Neural cell (in vitro differentiated cells): ENCODE results near the gene B3GALNT2. TPM values are rescaled to one million over a fixed set of nuclear protein-coding genes. Genes with fewer than 3 reads are reported as not detected.

Experiments
- H2AFZ ChIP-seq: fragments of 200-600, 300-800 bp; sonication (generic), shearing (Covaris generic); 2 replicates; pipeline ENCODE4 v1.6.0; 2014; ENCODE audit warnings: low read depth, mild to moderate bottlenecking, antibody characterized with exemption, low read length, moderate library complexity
- H3F3A ChIP-seq: fragments of 200-600 bp; shearing (Covaris generic); 2 replicates; pipeline ENCODE4 v1.6.1; 2016; ENCODE audit warnings: mild to moderate bottlenecking, moderate library complexity, mixed read lengths, antibody characterized with exemption, low read length; ENCODE audit not compliant: insufficient read depth, poor library complexity, severe bottlenecking
- H3K27ac ChIP-seq: fragments of 200-600, 300-800 bp; sonication (generic), shearing (Covaris generic); 2 replicates; pipeline ENCODE4 v1.5.1; 2014; ENCODE audit warnings: mild to moderate bottlenecking, low read length, moderate library complexity
- H3K27me3 ChIP-seq: fragments of 300-800, 200-600 bp; sonication (generic), shearing (Covaris generic); 2 replicates; pipeline ENCODE4 v1.6.0; 2014; ENCODE audit warnings: mild to moderate bottlenecking, low read depth, low read length, moderate library complexity; ENCODE audit not compliant: insufficient read depth
- H3K36me3 ChIP-seq: fragments of 300-800, 200-600 bp; sonication (generic), shearing (Covaris generic); 2 replicates; pipeline ENCODE4 v1.5.1; 2014; ENCODE audit warnings: mild to moderate bottlenecking, antibody characterized with exemption, low read length, moderate library complexity; ENCODE audit not compliant: insufficient read depth
- H3K4me2 ChIP-seq: fragments of 300-800, 200-600 bp; sonication (generic), shearing (Covaris generic); 2 replicates; pipeline ENCODE4 v1.6.0; 2014; ENCODE audit warnings: mild to moderate bottlenecking, low read length
- H3K4me3 ChIP-seq: fragments of 300-800, 200-600 bp; sonication (generic), shearing (Covaris generic); 2 replicates; pipeline ENCODE4 v1.5.1; 2014; ENCODE audit warnings: mild to moderate bottlenecking, low read length, moderate library complexity
- H3K79me2 ChIP-seq: fragments of 200-600 bp; shearing (Covaris generic); replicated peaks from 2 replicates; pipeline ENCODE4 v1.6.0; 2014; ENCODE audit warnings: mild to moderate bottlenecking, low read length, moderate library complexity; ENCODE audit not compliant: insufficient read depth
- H3K9ac ChIP-seq: fragments of 300-800, 200-600 bp; sonication (generic), shearing (Covaris generic); 2 replicates; pipeline ENCODE4 v1.6.1; 2016; ENCODE audit warnings: mild to moderate bottlenecking, low read length, mixed read lengths
- H3K9me2 ChIP-seq: fragments of 200-600 bp; shearing (Covaris generic); 2 replicates; pipeline ENCODE4 v1.6.1; 2016; ENCODE audit warnings: mild to moderate bottlenecking, low read length, mixed read lengths; ENCODE audit not compliant: insufficient read depth
- H3K9me3 ChIP-seq: fragments of 200-600, 300-800 bp; sonication (generic), shearing (Covaris generic); 2 replicates; pipeline ENCODE4 v1.6.1; 2016; ENCODE audit warnings: mild to moderate bottlenecking, mixed run types, low read length, moderate library complexity, mixed read lengths
- H4K20me1 ChIP-seq: fragments of 200-600 bp; shearing (Covaris generic); 2 replicates; pipeline ENCODE4 v1.6.1; 2016; ENCODE audit warnings: mild to moderate bottlenecking, mixed run types; ENCODE audit not compliant: insufficient read depth
- EP300 ChIP-seq: fragments of 450-650 bp; conservative IDR thresholded peaks from 2 replicates; pipeline ENCODE4 v1.6.1; 2014; ENCODE audit warnings: antibody characterized with exemption, mild to moderate bottlenecking, moderate library complexity; ENCODE audit not compliant: poor library complexity, severe bottlenecking
- EZH2 ChIP-seq: fragments of 200-600, 300-800 bp; shearing (Covaris generic), sonication (generic); IDR thresholded peaks from 2 replicates; pipeline ENCODE4 v1.6.1; 2014; ENCODE audit warnings: antibody characterized with exemption, low read length, borderline replicate concordance, mild to moderate bottlenecking; ENCODE audit not compliant: insufficient read depth, poor library complexity, severe bottlenecking
- MXI1 ChIP-seq: fragments of 450-650 bp; conservative IDR thresholded peaks from 2 replicates; pipeline ENCODE4 v1.6.1; 2014; ENCODE audit warnings: antibody characterized with exemption, mild to moderate bottlenecking; ENCODE audit not compliant: poor library complexity, severe bottlenecking
- POLR2AphosphoS5 ChIP-seq: IDR thresholded peaks from 2 replicates; pipeline ENCODE4 v1.6.1; 2012
- RAD21 ChIP-seq: fragments of 450-650 bp; conservative IDR thresholded peaks from 2 replicates; pipeline ENCODE4 v1.6.1; 2014; ENCODE audit warnings: antibody characterized with exemption, mild to moderate bottlenecking, moderate library complexity
- SMC3 ChIP-seq: fragments of 450-650 bp; conservative IDR thresholded peaks from 2 replicates; pipeline ENCODE4 v1.6.1; 2014; ENCODE audit warnings: antibody characterized with exemption, mild to moderate bottlenecking, moderate library complexity; ENCODE audit not compliant: poor library complexity
- TAF1 ChIP-seq: IDR thresholded peaks from 2 replicates; pipeline ENCODE4 v1.6.1; 2012; ENCODE audit warnings: low read depth
- polyA plus RNA-seq: library from polyadenylated mRNA; depleted of rRNA; stranded (reverse); fragments of >200 nt; gene quantifications from 2 replicates; pipeline ENCODE4 v1.2.3, GENCODE V29; 2014
- TF ChIP-seq, protein P1 (sequence below): fragments of 450-650 bp; IDR thresholded peaks from 2 replicates; pipeline ENCODE4 v1.5.1; 2014; ENCODE audit warnings: antibody characterized with exemption, mild to moderate bottlenecking, moderate library complexity; ENCODE audit not compliant: poor library complexity, severe bottlenecking
- TF ChIP-seq, protein P2 (sequence below): IDR thresholded peaks from 2 replicates; pipeline ENCODE4 v1.6.1; 2012; ENCODE audit warnings: borderline replicate concordance

Gene B3GALNT2
- polyA plus RNA-seq, 1 donor from 2014 or later: 29.0 TPM

DNA sequence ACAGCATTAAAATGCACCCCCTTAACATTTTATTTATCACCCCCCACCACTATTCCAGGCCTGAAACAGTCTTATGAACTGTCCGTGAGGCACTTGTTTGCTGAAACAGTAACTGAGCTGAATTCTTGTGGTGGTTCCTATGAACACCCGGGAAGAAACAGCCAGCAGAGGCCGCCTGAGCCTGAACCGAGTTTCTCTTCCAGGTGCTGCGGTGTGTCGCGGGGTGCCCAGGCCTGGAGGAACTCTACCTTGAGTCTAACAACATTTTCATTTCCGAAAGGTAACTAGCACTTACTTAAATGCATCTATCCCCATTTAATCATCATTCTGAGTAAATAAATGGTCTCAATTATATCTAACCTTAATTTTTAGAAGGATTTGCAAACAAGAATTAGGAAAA lies 70.3 kb downstream of the B3GALNT2 start:
- no peaks in the 10 kb centered on the region for H3K9me2 ChIP-seq
- H3K4me3 ChIP-seq: no peak overlapping the region
- H3K79me2 ChIP-seq: no peaks in the 10 kb centered on the region
- no peaks in the 10 kb centered on the region for H4K20me1 ChIP-seq
- H3K9me3 ChIP-seq: no peaks in the 10 kb centered on the region
- TF ChIP-seq POLR2AphosphoS5 (no peak), RAD21 (no peak), SMC3 (no peak), EP300 (no peak), MXI1 (no peak), TAF1 (no peak), EZH2 (no peak)
- TF ChIP-seq, protein P1, sequence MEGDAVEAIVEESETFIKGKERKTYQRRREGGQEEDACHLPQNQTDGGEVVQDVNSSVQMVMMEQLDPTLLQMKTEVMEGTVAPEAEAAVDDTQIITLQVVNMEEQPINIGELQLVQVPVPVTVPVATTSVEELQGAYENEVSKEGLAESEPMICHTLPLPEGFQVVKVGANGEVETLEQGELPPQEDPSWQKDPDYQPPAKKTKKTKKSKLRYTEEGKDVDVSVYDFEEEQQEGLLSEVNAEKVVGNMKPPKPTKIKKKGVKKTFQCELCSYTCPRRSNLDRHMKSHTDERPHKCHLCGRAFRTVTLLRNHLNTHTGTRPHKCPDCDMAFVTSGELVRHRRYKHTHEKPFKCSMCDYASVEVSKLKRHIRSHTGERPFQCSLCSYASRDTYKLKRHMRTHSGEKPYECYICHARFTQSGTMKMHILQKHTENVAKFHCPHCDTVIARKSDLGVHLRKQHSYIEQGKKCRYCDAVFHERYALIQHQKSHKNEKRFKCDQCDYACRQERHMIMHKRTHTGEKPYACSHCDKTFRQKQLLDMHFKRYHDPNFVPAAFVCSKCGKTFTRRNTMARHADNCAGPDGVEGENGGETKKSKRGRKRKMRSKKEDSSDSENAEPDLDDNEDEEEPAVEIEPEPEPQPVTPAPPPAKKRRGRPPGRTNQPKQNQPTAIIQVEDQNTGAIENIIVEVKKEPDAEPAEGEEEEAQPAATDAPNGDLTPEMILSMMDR: no peak
- TF ChIP-seq, protein P2, sequence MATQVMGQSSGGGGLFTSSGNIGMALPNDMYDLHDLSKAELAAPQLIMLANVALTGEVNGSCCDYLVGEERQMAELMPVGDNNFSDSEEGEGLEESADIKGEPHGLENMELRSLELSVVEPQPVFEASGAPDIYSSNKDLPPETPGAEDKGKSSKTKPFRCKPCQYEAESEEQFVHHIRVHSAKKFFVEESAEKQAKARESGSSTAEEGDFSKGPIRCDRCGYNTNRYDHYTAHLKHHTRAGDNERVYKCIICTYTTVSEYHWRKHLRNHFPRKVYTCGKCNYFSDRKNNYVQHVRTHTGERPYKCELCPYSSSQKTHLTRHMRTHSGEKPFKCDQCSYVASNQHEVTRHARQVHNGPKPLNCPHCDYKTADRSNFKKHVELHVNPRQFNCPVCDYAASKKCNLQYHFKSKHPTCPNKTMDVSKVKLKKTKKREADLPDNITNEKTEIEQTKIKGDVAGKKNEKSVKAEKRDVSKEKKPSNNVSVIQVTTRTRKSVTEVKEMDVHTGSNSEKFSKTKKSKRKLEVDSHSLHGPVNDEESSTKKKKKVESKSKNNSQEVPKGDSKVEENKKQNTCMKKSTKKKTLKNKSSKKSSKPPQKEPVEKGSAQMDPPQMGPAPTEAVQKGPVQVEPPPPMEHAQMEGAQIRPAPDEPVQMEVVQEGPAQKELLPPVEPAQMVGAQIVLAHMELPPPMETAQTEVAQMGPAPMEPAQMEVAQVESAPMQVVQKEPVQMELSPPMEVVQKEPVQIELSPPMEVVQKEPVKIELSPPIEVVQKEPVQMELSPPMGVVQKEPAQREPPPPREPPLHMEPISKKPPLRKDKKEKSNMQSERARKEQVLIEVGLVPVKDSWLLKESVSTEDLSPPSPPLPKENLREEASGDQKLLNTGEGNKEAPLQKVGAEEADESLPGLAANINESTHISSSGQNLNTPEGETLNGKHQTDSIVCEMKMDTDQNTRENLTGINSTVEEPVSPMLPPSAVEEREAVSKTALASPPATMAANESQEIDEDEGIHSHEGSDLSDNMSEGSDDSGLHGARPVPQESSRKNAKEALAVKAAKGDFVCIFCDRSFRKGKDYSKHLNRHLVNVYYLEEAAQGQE: no peak
- H3K27me3 ChIP-seq: no peaks in the 10 kb centered on the region
- H3K36me3 ChIP-seq: no peaks in the 10 kb centered on the region
- H2AFZ ChIP-seq: no peak overlapping the region
- H3K27ac ChIP-seq: no peak overlapping the region
- H3F3A ChIP-seq: no peaks in the 10 kb centered on the region
- no peak overlapping the region for H3K4me2 ChIP-seq
- H3K9ac ChIP-seq: no peak overlapping the region

DNA sequence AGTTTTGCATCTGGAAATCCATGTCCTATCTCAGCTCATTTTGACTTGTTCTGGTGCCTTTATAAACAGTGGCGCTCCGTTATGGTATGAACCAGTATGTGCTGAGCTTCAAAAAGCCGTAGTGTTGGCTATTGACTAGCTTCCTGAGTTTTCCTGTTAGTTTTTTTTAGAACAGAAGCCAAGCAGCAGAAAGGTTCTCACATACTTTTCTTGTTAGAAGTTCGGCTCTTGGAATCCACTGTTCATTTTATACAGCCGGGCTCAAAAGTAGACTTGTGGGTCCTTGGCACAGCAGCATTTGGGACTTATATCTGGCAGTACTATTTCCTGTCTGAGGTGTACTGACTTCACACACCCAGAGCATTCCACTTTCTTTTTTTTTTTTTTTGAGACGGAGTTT lies 73.3 kb downstream of the B3GALNT2 start:
- TF ChIP-seq TAF1 (no peak), EZH2 (no peak)
- no peaks in the 10 kb centered on the region for H3K36me3 ChIP-seq
- H2AFZ ChIP-seq: no peak overlapping the region
- no peaks in the 10 kb centered on the region for H3K27me3 ChIP-seq
- no peaks in the 10 kb centered on the region for H3K9me3 ChIP-seq
- H3K9me2 ChIP-seq: no peaks in the 10 kb centered on the region
- H3K9ac ChIP-seq: no peak overlapping the region
- no peaks in the 10 kb centered on the region for H4K20me1 ChIP-seq
- H3F3A ChIP-seq: no peaks in the 10 kb centered on the region
- H3K79me2 ChIP-seq: no peaks in the 10 kb centered on the region
- no peak overlapping the region for H3K27ac ChIP-seq
- no peak overlapping the region for H3K4me3 ChIP-seq
- H3K4me2 ChIP-seq: no peak overlapping the region

DNA sequence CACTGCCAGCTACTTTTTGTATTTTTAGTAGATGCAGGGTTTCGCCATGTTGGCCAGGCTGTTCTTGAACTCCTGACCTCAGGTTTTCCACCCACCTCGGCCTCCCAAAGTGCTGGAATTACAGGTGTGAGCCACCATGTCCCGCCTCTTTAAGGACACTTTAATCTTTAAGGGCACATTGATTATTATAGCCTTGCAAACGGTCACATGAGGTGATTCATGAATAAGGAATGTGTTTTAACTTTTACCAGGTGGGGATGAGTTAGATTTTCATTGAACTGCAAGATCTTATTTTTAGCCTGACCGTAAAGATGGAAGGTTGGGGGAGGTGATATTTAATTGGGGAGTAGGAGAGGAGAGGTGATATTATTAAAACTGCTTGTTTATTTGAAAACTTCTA lies 75.1 kb downstream of the B3GALNT2 start:
- H3K9me3 ChIP-seq: no peaks in the 10 kb centered on the region
- no peak overlapping the region for H3K4me2 ChIP-seq
- no peaks in the 10 kb centered on the region for H3K79me2 ChIP-seq
- H3K4me3 ChIP-seq: no peak overlapping the region
- H3K9me2 ChIP-seq: no peaks in the 10 kb centered on the region
- H3K36me3 ChIP-seq: no peaks in the 10 kb centered on the region
- no peak overlapping the region for H3K27ac ChIP-seq
- TF ChIP-seq EP300: no peak
- no peak for TF ChIP-seq EZH2
- TF ChIP-seq SMC3: no peak
- TF ChIP-seq, protein P2: no peak
- TF ChIP-seq, protein P1: no peak
- no peak for TF ChIP-seq TAF1
- no peak for TF ChIP-seq MXI1
- no peak for TF ChIP-seq POLR2AphosphoS5
- no peak for TF ChIP-seq RAD21
- H3K9ac ChIP-seq: no peak overlapping the region
- no peak overlapping the region for H2AFZ ChIP-seq
- H3F3A ChIP-seq: no peaks in the 10 kb centered on the region
- no peaks in the 10 kb centered on the region for H4K20me1 ChIP-seq
- no peaks in the 10 kb centered on the region for H3K27me3 ChIP-seq
